Activated CD4-positive, alpha-beta T cell treated with anti-CD3 and anti-CD28 coated beads for 24 hours (primary cell): ENCODE data around the gene XPR1.
A peak's percentile ranks its signal among the peaks of the same experiment; 100 is the strongest.

Experiments
- DNase-seq, 2 donors: peaks; one replicate each; pipeline ENCODE4 v3.0.0-alpha.2; 2020; ENCODE audit warnings: low read depth in 2 of 2

The XPR1 gene

DNA sequence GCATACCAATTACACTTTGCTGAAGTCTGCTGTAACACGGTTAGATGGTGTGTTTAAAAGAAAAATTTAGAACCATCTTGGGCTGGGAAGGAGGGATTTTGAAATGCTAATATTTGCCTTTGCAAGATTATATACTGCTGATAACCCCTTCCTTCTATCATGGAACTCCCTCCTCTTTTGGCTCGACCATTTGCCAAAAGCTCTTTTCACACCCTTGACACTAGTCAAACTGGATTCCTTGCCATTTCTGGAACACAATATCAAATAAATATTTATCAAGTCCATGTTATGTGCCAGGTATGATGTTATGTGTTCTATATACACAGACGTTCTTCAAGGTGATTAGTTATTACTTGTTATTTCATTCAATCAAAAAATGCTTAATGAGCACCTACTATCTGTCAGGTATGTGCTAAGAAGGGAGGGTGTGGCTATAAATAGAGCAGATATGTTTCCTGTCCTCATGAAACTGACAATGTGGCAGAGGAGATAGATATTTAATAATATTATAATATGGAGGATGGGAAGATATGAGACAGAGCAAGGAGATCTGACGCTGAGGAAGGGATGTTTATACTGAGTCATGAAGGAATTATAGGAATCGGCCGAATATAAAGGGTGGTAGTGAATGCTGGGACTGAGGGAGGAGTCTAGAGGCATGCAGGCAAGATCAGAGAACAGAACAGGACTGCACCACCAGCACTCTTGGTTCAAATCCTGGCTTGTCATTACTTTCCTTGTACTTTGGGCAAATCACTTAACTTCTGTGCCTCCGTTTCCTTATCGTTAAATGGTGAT lies 16.1 kb upstream of the XPR1 start:
- no peak for DNase-seq

DNA sequence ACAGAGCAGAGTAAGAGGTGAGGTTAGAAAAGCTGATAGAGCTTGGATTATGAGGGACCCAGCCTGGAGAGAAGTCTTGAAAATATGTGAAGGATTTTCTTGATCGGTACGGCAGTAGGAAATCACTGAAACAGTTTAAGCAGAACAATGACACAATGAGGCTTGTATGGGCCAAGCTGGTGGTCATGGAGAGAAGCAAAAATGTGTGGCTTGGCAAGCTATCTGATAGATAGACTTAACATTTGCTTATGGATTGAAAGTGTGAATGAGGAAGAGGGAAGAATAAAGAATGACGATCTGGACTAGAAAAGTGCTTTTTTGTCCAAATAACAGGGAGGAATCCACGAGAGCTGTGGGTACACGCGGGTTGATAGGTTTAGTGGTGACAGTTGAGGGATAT lies 15.4 kb upstream of the XPR1 start:
- no peak for DNase-seq

DNA sequence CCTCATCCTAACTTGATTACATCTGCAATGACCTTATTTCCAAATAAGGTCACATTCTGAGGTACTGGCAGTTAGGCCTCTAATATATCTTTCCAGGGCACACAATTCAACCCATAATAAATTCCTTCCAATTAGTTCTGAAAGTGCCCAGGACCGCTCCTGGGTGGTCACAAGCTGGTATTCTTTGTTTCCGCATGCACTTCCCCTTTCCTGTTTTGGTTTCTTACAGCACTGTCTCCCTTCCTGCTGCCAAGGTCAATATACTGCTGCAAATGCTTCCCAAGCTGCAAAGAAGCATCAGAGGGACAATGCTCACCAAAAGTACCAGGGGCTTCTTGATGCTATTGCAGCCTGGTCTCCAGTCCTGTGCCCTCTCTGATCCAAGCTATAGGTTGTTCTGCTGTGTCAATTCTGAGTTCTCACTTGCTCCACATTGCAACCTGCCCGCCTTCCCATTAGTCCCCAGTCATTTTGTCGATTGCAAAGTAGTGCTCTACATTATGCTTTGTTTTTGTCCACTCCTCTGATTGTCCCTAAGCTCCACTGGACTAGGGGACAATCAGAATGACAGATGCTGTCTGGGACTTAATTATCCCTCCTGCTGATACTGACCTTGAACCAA lies 13.9 kb upstream of the XPR1 start:
- no peak for DNase-seq

GRCh38 chr1:180620581-180620980 lies 11.2 kb upstream of the XPR1 start:
- DNase-seq, result no peak

- no peak for DNase-seq
These were observed 8.9 kb upstream of the XPR1 start for GRCh38 chr1:180622658-180623508.

GRCh38 chr1:180623579-180624347 lies 8.1 kb upstream of the XPR1 start:
- DNase-seq, result no peak

DNA sequence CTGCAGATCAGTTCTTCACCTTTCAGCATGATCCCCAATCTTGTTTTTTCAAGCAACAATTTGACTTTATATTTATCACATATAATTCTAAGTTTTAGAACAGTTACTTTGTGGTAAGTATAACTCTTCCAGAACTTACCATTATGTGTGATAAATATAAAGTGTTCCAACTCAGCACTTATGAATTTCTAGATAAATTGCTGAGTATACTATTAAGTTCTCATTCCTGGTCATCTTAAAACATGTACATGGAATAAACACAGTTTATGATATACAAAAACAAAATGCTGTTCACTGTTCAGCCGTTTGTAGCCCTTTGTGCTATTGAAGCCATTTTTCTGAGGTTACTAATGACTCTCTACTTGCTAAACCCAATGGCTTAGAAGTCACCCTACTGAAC lies 5.1 kb upstream of the XPR1 start:
- no peak for DNase-seq

DNA sequence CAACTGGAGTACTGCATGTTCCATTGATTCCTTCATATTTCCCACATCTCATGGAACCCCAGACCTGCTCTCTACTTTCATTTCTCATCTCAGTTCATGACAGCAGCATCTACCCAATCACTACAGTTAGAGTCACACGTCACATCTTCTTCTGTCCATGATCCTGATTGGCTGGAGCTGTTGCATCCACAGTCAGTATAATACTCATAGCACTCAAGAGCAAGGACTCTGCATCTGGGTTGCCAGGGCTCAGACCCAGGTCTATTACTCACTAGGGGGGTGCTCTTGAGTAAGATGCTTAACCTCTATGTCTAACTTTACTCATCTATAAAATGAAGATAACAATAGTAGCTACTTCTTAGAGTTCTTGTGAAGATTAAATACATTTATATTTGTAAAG lies 4.4 kb upstream of the XPR1 start:
- no peak for DNase-seq

GRCh38 chr1:180628646-180629045 lies 3.2 kb upstream of the XPR1 start:
- DNase-seq, result no peak

GRCh38 chr1:180630408-180631193 lies 1.2 kb upstream of the XPR1 start:
- no peak for DNase-seq

GRCh38 chr1:180631194-180631765 lies 542 bp upstream of the XPR1 start:
- no peak for DNase-seq

- peak; percentile 35 to 41 for DNase-seq
These were observed 669 bp downstream of the XPR1 start for GRCh38 chr1:180632326-180633056.

- no peak for DNase-seq
These were observed 1.5 kb downstream of the XPR1 start for GRCh38 chr1:180633057-180634056.

DNA sequence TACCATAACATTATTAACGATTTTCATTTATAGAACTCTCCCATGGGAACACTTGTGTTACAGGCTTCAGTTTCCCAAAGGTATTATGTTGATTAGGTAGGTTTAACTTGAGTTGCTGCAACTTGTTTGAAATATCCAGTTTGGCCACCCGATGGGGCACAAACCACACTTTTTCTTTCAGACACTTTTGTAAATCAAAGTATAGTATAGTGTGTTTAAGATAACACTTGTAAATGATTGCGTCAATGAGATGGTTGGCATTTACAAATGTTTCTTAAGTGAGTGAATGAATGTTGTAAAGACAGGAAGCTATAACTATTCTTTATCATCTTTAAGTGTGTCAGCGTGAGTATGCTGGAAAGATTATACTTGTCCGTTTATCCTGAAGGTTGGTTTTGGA lies 4.3 kb downstream of the XPR1 start:
- DNase-seq, result no peak

DNA sequence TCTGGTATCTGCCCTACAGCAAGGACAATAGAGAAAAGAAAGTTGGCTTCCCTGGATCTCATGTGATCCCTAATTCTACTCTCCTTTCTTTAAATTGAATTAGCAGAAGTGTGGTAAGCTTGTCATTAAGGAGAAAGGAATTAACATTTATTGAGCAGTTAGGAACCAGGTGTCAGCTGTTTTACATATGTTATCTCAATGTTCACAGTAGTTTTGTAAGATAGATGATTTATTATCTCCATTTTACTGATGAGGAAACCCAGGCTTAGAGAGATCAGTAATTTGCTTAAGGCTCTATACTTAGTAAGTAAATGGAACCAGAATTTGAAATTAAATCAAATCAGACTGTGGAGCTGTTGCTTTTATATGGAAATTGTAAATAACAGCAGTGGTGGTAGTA lies 8.0 kb downstream of the XPR1 start:
- no peak for DNase-seq

GRCh38 chr1:180640531-180640949 lies 8.7 kb downstream of the XPR1 start:
- DNase-seq, result no peak

- no peak for DNase-seq
These were observed 9.8 kb downstream of the XPR1 start for GRCh38 chr1:180641662-180642061.

DNA sequence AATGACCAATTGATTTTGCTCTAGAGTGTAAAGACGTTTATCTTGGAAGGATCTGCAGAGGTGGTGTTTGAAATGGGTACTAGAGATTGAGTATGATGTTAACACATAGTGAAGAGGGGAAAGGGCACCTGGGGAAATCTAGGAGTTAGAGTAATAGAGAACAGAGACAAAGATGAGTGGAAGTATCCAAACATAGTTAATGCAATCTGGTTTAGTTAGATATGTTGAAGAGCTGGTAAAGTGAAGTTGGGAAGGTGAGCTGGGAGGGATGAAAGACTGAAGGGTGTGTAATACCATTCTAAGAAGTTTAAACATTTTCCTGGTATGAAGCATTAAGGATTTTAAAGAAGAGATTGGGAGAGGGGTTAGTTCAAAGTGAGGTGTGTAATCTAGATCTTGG lies 11.0 kb downstream of the XPR1 start:
- DNase-seq, result no peak

DNA sequence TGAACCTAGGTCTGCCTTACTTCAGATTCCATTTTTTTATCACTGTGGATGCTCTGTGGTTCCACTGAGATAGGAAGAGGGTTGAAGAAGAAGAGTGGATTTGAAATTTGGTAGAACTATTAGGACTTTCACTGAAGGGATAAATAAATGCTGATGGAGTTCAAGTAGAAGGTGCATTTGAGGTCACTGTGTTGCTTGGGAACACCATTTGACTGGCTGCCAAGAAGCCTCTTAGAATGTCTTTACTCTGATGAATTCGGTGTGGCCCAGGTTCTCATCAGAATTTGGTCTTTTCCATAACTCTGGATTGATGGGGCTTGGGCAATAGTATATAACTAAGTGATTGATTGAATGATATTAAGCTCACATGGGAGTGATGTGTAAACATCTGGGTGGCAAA lies 11.9 kb downstream of the XPR1 start:
- DNase-seq, result no peak
